HT1080 (cell line): Measurements from ENCODE around the gene LLGL1. TPM values are rescaled to one million over a fixed set of nuclear protein-coding genes. Genes with fewer than 3 reads are reported as not detected.
"Not testable (repeated sequence)": the region's sequence is repeated elsewhere in the genome, so short reads cannot be mapped to it uniquely, and the experiment has no call there.

Experiments
- DNase-seq: peaks from one replicate; pipeline ENCODE4 v3.0.0-alpha.2; 2015; ENCODE audit warnings: low read depth
- total RNA-seq: library from RNA; depleted of rRNA; stranded (reverse); fragments of >200 nt; shearing (Covaris generic); gene quantifications from 2 replicates; pipeline ENCODE4 v1.2.3, GENCODE V29; 2014

LLGL1 gene
- total RNA-seq, 1 experiment from 2014 or later, result 39.3 TPM

- no peak for DNase-seq
These were observed 33.5 kb upstream of the LLGL1 start for GRCh38 chr17:18191967-18192366.

- no peak for DNase-seq
These were observed 31.0 kb upstream of the LLGL1 start for GRCh38 chr17:18194394-18194793.

GRCh38 chr17:18194804-18195203 lies 30.6 kb upstream of the LLGL1 start:
- no peak for DNase-seq

- no peak for DNase-seq
These were observed 30.2 kb upstream of the LLGL1 start for GRCh38 chr17:18195246-18195645.

- no peak for DNase-seq
These were observed 27.8 kb upstream of the LLGL1 start for GRCh38 chr17:18197535-18198194.

GRCh38 chr17:18198530-18198929 lies 26.9 kb upstream of the LLGL1 start:
- no peak for DNase-seq

- DNase-seq, result no peak
These were observed 24.3 kb upstream of the LLGL1 start for GRCh38 chr17:18201108-18201507.

- DNase-seq, result no peak
These were observed 22.1 kb upstream of the LLGL1 start for GRCh38 chr17:18203308-18203707.

GRCh38 chr17:18205861-18206260 lies 19.6 kb upstream of the LLGL1 start:
- DNase-seq, result no peak

- no peak for DNase-seq
These were observed 18.5 kb upstream of the LLGL1 start for GRCh38 chr17:18206962-18207361.

GRCh38 chr17:18208092-18208491 lies 17.3 kb upstream of the LLGL1 start:
- DNase-seq, result no peak

GRCh38 chr17:18213666-18214270 lies 11.7 kb upstream of the LLGL1 start:
- DNase-seq, result no peak

GRCh38 chr17:18216906-18217305 lies 8.5 kb upstream of the LLGL1 start:
- DNase-seq, result not testable (repeated sequence)

- DNase-seq, result peak; percentile 58
These were observed 7.9 kb upstream of the LLGL1 start for GRCh38 chr17:18217412-18218015.

GRCh38 chr17:18218756-18219415 lies 6.5 kb upstream of the LLGL1 start:
- peak; percentile 21 for DNase-seq

- DNase-seq, result no peak
These were observed 1.4 kb upstream of the LLGL1 start for GRCh38 chr17:18224053-18224386.

GRCh38 chr17:18224387-18225120 lies 881 bp upstream of the LLGL1 start:
- no peak for DNase-seq

- peak; percentile 24 for DNase-seq
These were observed 328 bp downstream of the LLGL1 start for GRCh38 chr17:18225642-18226283.

- no peak for DNase-seq
These were observed 980 bp downstream of the LLGL1 start for GRCh38 chr17:18226284-18226945.

GRCh38 chr17:18227635-18228034 lies 2.2 kb downstream of the LLGL1 start:
- no peak for DNase-seq
